GM18526 (cell line): ENCODE measurements around the gene NID2.

Experiments
- POLR2A ChIP-seq: IDR thresholded peaks from 3 replicates; pipeline ENCODE4 v1.6.1; 2011; ENCODE audit not compliant: insufficient read length; ENCODE audit errors: extremely low read depth

The NID2 gene

DNA sequence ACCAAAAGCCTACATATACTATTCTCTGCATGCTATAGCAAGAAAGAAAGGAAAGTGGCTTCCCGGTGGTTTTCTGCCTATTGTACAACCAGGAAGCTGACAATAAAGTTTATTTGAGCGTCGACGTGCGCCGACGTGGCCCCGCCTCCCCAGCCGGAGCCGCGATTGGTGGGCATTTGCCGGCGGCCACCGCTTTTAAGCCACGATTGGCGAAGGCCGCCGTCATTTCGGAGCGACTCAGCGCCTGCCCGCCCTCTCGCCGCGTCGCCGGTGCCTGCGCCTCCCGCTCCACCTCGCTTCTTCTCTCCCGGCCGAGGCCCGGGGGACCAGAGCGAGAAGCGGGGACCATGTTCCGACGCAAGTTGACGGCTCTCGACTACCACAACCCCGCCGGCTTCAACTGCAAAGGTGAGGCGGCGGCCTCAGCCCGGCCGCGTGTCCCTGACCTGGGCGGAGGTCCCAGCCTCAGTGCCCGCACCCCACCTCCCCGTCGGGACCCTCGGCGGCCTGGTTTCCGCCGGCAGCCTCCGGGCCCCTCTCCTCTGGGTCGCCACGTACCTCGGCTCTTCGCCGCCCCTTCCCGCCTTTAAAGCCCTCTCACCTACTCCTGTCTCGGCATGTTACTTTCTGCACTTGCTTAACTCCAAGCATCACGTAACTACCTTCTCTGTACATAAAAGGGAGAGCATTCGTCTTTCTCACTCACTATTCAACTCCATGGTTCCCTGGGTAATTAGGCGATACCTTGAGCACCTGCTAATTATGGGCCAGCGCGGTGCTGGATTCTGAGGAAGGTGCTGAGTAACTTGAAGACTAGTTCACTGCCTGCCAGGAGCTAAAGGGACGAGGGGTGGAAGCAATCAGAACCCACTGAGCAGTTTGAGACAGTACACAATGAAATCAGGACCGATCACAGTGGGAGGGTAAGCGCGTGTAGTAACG lies 79.3 kb downstream of the NID2 start, which contains the start of gene RTRAF:
Gene RTRAF (plus strand): TSS at position 254 of the 942 bp plus-strand sequence. CDS start 94 bp downstream, at position 348.
- peak; percentile 83 for TF ChIP-seq POLR2A

DNA sequence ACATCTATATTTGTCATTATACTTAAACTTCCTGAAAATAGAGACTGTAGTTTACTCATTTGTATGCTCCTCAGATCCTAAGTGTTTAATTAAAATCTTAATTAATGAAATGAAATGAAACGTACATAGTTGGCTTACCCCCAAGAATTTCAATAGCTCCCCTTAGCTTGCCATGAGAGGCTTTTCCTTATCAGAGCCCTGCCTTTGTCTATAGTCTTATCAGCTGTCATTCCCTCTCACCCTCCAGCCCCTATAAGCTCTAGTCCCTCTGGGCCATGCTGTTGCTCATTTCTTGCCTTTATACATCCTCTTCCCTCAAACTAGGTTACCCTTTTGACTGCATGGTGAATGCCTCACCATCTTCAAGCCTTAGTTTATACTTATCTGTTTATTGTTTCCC lies 80.6 kb downstream of the NID2 start:
- TF ChIP-seq POLR2A = no peak

GRCh38 chr14:51981218-51981854 lies 87.5 kb downstream of the NID2 start:
- TF ChIP-seq POLR2A = no peak

- TF ChIP-seq POLR2A = no peak
Observed at GRCh38 chr14:51979088-51979709, 89.7 kb downstream of the NID2 start.

DNA sequence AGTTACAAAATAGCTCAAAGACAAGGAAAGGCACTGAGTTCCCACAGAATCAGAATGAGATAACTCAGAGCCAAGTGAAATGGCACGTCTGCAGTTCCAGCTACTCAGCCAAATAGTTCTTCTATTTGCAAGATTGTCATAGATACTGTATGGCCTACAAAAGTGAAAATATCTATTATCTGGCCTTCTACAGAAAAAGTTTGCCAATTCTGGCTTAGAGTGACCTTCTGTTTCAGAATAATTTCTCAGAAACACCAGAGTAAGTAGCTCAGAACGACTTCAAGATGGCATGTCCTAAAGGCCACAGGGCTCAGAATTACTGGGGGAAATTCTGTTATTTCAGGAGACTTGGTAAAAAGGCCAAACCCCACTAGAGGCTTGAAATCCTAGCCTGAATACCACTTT lies 90.2 kb downstream of the NID2 start:
- TF ChIP-seq POLR2A = no peak

DNA sequence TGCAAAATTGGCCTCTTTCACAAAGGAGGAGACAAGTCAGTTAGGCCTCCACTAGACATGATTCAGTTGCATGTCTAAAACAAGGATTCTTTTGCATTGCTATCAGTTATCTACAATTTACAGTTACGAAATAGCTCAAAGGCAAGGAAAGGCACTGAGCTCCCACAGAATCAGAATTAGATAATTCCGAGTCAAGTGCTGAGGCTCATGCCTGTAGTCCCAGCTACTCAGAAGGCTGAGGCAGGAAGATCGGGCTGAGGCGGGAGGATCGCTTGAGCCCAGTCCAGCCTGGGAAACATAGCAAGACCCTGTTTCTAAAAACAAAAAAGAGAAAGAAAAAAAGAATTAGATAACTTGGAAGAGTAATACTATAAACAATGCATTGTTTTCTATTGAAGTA lies 91.8 kb downstream of the NID2 start:
- no peak for TF ChIP-seq POLR2A

DNA sequence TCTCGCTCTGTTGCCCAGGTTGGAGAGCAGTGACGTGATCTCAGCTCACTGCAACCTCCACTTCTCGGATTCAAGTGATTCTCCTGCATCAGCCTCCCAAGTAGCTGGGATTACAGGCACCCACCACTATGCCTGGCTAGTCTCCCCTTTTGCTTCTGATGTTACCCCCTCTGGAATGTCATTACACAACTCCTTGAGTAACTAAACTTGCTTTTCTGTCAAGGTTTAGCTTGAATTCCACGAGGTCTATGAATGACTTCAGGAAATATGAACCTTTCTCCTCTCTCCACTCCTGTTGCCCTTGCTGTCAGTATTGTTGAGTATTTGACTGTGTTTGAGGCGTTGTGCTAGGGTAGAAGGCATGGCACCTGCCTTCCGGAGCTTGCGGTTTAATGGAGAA lies 96.3 kb downstream of the NID2 start:
- no peak for TF ChIP-seq POLR2A

GRCh38 chr14:51969852-51970540 lies 98.9 kb downstream of the NID2 start:
- TF ChIP-seq POLR2A = no peak

DNA sequence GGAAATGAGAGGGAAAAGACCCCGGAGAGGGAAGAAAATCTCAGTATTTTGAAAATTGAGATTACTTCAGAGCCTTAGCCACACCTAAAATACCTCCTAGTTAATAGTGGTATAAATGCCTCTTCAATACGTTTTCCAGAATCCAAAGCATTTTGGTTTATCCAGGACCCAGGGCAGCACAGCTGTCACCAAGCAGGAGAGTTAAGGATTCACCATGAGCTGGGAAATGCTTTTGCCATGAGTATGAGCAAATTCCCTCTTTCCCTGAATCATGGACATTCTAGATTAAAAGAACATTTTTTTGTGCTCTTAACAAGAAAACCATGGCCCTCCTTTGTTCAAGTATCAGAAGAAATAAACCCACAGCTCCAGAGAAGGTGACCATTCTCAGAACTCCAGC lies 101.3 kb downstream of the NID2 start:
- no peak for TF ChIP-seq POLR2A

DNA sequence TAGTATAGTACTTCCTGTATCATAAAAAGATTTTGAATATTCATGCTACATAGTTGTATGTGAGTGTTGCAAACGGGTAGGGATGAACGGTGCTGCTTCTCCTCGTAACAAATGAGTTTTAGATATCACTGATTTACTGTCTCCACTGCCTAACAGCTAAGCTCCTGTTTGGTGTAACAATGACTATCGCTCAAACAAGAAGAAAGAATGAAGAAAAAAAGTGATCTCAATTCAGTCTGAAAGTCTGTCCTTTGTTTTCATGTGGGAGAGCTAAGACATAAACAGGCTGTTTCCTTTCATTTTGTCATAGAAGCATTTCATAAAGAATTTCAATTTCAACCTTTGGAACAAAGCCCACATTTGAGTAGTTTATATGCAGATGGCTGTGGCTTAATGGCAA lies 105.6 kb downstream of the NID2 start:
- TF ChIP-seq POLR2A = no peak

GRCh38 chr14:51962711-51963110 lies 106.1 kb downstream of the NID2 start:
- TF ChIP-seq POLR2A = no peak

- no peak for TF ChIP-seq POLR2A
Observed at GRCh38 chr14:51960866-51961265, 108.0 kb downstream of the NID2 start.

DNA sequence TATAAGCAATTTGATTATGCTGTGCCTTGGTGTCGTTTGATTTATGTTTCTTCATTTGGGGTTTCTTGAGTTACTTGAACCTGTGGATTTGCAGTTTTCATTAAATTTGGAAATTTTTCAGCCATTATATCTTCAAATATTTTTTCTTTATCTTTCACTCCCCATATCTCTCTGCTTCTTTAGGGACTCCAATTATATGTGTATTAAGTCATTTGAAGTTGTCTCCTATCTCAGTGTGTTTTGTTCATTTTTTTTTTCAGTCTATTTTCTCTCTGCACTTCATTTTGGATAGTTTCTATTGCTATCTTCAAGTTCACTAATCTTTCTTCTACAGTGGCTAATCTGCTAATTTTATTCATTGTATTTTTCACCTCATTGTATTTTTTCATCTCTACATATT lies 108.9 kb downstream of the NID2 start:
- no peak for TF ChIP-seq POLR2A

- no peak for TF ChIP-seq POLR2A
Observed at GRCh38 chr14:51957950-51958349, 110.9 kb downstream of the NID2 start.
